GM23338 (cell line): ENCODE data around the gene NEB.

Experiments used
- EZH2 ChIP-seq: fragments of 200-600 bp; sonication (generic); IDR thresholded peaks from one replicate; pipeline ENCODE4 v1.8.0; 2017; ENCODE audit warnings: antibody characterized with exemption, mild to moderate bottlenecking, low read depth; ENCODE audit not compliant: unreplicated experiment
- TF ChIP-seq, protein P1 (sequence below), 2 experiments: fragments of 200-600 bp in 1 of 2; sonication (generic) in 1 of 2; conservative IDR thresholded peaks; 2 replicates each; pipeline versions ENCODE4 v1.5.1 to v1.6.1; 2016 to 2017; ENCODE audit warnings: antibody characterized with exemption in 2 of 2, low read depth in 2 of 2, mild to moderate bottlenecking in 2 of 2, moderate library complexity in 1 of 2
- TF ChIP-seq, protein P2 (sequence below): IDR thresholded peaks from one replicate; pipeline ENCODE4 v1.6.1; 2018; ENCODE audit warnings: antibody characterized with exemption; ENCODE audit not compliant: unreplicated experiment

DNA sequence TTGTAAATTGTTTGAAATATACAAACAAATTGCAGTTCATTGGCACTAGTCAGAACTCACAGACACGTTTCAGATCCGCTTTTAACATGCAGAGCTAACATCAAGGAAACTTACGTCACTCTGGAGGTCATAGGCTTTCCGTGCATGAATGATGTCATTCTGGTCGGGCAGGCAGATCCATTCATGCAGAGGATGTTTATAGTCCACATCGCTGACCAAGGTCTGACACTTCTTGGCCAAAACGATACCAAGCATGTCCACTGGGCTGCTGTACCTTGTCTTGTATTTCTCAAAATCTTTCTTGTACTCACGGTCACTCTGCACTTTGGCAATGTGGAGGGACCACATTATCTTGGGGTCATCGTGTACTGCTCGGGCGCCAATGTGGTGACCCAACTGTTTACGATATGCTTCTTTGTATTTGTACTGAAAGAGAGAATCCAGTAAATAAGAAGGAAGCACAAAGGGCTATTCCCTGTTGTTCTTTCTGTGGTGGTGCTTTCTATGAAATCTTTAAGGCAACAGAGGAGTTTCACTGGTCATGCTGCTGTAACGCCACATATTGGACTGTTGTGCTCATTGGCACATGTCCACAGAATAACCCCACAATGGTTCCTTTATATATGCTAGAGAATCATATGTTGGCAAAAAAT lies 114.8 kb downstream of the NEB start:
- TF ChIP-seq, protein P1, sequence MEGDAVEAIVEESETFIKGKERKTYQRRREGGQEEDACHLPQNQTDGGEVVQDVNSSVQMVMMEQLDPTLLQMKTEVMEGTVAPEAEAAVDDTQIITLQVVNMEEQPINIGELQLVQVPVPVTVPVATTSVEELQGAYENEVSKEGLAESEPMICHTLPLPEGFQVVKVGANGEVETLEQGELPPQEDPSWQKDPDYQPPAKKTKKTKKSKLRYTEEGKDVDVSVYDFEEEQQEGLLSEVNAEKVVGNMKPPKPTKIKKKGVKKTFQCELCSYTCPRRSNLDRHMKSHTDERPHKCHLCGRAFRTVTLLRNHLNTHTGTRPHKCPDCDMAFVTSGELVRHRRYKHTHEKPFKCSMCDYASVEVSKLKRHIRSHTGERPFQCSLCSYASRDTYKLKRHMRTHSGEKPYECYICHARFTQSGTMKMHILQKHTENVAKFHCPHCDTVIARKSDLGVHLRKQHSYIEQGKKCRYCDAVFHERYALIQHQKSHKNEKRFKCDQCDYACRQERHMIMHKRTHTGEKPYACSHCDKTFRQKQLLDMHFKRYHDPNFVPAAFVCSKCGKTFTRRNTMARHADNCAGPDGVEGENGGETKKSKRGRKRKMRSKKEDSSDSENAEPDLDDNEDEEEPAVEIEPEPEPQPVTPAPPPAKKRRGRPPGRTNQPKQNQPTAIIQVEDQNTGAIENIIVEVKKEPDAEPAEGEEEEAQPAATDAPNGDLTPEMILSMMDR (conservative IDR thresholded peaks at IDR 0.05; ENCODE audit: low read depth in 2 of 2) = no peak
- TF ChIP-seq, protein P2, sequence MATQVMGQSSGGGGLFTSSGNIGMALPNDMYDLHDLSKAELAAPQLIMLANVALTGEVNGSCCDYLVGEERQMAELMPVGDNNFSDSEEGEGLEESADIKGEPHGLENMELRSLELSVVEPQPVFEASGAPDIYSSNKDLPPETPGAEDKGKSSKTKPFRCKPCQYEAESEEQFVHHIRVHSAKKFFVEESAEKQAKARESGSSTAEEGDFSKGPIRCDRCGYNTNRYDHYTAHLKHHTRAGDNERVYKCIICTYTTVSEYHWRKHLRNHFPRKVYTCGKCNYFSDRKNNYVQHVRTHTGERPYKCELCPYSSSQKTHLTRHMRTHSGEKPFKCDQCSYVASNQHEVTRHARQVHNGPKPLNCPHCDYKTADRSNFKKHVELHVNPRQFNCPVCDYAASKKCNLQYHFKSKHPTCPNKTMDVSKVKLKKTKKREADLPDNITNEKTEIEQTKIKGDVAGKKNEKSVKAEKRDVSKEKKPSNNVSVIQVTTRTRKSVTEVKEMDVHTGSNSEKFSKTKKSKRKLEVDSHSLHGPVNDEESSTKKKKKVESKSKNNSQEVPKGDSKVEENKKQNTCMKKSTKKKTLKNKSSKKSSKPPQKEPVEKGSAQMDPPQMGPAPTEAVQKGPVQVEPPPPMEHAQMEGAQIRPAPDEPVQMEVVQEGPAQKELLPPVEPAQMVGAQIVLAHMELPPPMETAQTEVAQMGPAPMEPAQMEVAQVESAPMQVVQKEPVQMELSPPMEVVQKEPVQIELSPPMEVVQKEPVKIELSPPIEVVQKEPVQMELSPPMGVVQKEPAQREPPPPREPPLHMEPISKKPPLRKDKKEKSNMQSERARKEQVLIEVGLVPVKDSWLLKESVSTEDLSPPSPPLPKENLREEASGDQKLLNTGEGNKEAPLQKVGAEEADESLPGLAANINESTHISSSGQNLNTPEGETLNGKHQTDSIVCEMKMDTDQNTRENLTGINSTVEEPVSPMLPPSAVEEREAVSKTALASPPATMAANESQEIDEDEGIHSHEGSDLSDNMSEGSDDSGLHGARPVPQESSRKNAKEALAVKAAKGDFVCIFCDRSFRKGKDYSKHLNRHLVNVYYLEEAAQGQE = no peak
- TF ChIP-seq EZH2 = no peak
